Endothelial cell of umbilical vein (primary cell): ENCODE data around the gene ETDB.
"Not testable (repeated sequence)": the region's sequence is repeated elsewhere in the genome, so short reads cannot be mapped to it uniquely, and the experiment has no call there.

Experiments
- EZH2 ChIP-seq: IDR thresholded peaks from 2 replicates; pipeline ENCODE4 v1.6.1; 2012; ENCODE audit warnings: borderline replicate concordance, low read depth, mild to moderate bottlenecking, moderate library complexity, low read length, inconsistent platforms; ENCODE audit not compliant: severe bottlenecking
- FOS ChIP-seq: IDR thresholded peaks from 2 replicates; pipeline ENCODE4 v1.6.1; 2011; ENCODE audit warnings: mild to moderate bottlenecking, low read length, moderate library complexity, borderline replicate concordance; ENCODE audit not compliant: insufficient read depth
- JUN ChIP-seq: IDR thresholded peaks from 2 replicates; pipeline ENCODE4 v1.6.1; 2011; ENCODE audit warnings: borderline replicate concordance, low read depth; ENCODE audit not compliant: insufficient read length, insufficient read depth
- MYC ChIP-seq: IDR thresholded peaks from one replicate; pipeline ENCODE4 v1.6.1; 2011; ENCODE audit warnings: mild to moderate bottlenecking, low read depth, low read length
- POLR2A ChIP-seq: IDR thresholded peaks from 2 replicates; pipeline ENCODE4 v1.6.1; 2012; ENCODE audit warnings: low read depth, mild to moderate bottlenecking, control low read depth, low read length
- POLR2AphosphoS5 ChIP-seq: IDR thresholded peaks from 2 replicates; pipeline ENCODE4 v1.6.1; 2012; ENCODE audit warnings: low read depth, mild to moderate bottlenecking, control low read depth, low read length, moderate library complexity; ENCODE audit not compliant: insufficient read depth
- TF ChIP-seq, protein P1 (sequence below), 2 donors: IDR thresholded peaks; 1 replicate in 1 of 2; 2 replicates in 1 of 2; pipeline ENCODE4 v1.5.1; 2011; ENCODE audit warnings: low read length in 2 of 2, mild to moderate bottlenecking in 2 of 2, moderate library complexity in 2 of 2, control low read depth in 1 of 2, inconsistent platforms in 1 of 2, low read depth in 1 of 2; ENCODE audit not compliant: insufficient read depth in 1 of 2; ENCODE audit errors: extremely low read depth in 1 of 2

DNA sequence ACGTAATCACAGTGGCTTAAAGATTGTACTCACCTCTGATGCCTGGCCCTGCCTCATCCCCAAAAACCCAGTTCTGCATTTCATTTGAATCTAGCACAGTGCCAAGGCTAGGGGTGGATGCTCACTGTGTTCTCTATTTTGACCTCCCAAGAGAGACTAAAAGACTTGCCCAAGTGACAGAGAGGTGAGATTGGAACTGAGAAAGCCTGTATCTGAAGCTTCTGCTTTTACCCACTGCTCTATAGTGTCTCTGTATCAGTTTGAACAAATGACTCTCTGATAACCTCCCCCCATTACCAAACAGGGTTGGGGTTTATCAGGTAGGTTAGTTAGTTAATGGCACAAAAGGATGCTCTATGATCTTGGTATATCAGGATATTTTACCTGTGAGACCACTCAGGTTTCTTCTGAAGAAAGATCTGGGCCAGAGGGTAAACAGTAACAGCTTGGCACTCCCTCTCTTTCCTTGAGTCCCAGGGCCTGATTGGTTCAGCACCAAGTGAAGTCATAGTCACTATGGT is at the start of gene ETDB:
- not testable (repeated sequence) for TF ChIP-seq POLR2AphosphoS5, MYC, POLR2A, EZH2, JUN, FOS
- TF ChIP-seq, protein P1, sequence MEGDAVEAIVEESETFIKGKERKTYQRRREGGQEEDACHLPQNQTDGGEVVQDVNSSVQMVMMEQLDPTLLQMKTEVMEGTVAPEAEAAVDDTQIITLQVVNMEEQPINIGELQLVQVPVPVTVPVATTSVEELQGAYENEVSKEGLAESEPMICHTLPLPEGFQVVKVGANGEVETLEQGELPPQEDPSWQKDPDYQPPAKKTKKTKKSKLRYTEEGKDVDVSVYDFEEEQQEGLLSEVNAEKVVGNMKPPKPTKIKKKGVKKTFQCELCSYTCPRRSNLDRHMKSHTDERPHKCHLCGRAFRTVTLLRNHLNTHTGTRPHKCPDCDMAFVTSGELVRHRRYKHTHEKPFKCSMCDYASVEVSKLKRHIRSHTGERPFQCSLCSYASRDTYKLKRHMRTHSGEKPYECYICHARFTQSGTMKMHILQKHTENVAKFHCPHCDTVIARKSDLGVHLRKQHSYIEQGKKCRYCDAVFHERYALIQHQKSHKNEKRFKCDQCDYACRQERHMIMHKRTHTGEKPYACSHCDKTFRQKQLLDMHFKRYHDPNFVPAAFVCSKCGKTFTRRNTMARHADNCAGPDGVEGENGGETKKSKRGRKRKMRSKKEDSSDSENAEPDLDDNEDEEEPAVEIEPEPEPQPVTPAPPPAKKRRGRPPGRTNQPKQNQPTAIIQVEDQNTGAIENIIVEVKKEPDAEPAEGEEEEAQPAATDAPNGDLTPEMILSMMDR (IDR thresholded peaks at IDR 0.05; ENCODE audit: extremely low read depth in 1 of 2, insufficient read depth in 1 of 2, low read depth in 1 of 2, low read length in 2 of 2): not testable (repeated sequence)
